ENCODE measurements around the gene TFF2.

Gene TFF2

GRCh38 chr21:42341776-42342542 lies 8.8 kb downstream of the TFF2 start:
- TF ChIP-seq ZFP30 (CRISPR knock-in tag; IDR thresholded peaks at IDR 0.05), result no peak
- TF ChIP-seq ZNF8 (CRISPR knock-in tag; IDR thresholded peaks at IDR 0.05), result no peak
- TF ChIP-seq TOX (CRISPR knock-in tag; IDR thresholded peaks at IDR 0.05; ENCODE audit: borderline replicate concordance), result no peak
- no peak for TF ChIP-seq TCF4 (CRISPR knock-in tag; IDR thresholded peaks at IDR 0.05; ENCODE audit: borderline replicate concordance)
- TF ChIP-seq RARB (CRISPR knock-in tag; IDR thresholded peaks at IDR 0.05), result no peak
- TF ChIP-seq, protein P1, sequence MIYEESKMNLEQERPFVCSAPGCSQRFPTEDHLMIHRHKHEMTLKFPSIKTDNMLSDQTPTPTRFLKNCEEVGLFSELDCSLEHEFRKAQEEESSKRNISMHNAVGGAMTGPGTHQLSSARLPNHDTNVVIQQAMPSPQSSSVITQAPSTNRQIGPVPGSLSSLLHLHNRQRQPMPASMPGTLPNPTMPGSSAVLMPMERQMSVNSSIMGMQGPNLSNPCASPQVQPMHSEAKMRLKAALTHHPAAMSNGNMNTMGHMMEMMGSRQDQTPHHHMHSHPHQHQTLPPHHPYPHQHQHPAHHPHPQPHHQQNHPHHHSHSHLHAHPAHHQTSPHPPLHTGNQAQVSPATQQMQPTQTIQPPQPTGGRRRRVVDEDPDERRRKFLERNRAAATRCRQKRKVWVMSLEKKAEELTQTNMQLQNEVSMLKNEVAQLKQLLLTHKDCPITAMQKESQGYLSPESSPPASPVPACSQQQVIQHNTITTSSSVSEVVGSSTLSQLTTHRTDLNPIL (CRISPR knock-in tag; IDR thresholded peaks at IDR 0.05; ENCODE audit: low read depth), result no peak
- TF ChIP-seq CSDC2 (CRISPR knock-in tag; IDR thresholded peaks at IDR 0.05), result no peak
- no peak for TF ChIP-seq PPARA (CRISPR knock-in tag; IDR thresholded peaks at IDR 0.05; ENCODE audit: borderline replicate concordance)
- TF ChIP-seq TSHZ2 (CRISPR knock-in tag; IDR thresholded peaks at IDR 0.05), result no peak
- no peak for TF ChIP-seq ESRRG (CRISPR knock-in tag; IDR thresholded peaks at IDR 0.05)
- TF ChIP-seq OSR1 (CRISPR knock-in tag; IDR thresholded peaks at IDR 0.05), result no peak
- TF ChIP-seq SNAI2 (CRISPR knock-in tag; IDR thresholded peaks at IDR 0.05), result no peak
- TF ChIP-seq, protein P2, sequence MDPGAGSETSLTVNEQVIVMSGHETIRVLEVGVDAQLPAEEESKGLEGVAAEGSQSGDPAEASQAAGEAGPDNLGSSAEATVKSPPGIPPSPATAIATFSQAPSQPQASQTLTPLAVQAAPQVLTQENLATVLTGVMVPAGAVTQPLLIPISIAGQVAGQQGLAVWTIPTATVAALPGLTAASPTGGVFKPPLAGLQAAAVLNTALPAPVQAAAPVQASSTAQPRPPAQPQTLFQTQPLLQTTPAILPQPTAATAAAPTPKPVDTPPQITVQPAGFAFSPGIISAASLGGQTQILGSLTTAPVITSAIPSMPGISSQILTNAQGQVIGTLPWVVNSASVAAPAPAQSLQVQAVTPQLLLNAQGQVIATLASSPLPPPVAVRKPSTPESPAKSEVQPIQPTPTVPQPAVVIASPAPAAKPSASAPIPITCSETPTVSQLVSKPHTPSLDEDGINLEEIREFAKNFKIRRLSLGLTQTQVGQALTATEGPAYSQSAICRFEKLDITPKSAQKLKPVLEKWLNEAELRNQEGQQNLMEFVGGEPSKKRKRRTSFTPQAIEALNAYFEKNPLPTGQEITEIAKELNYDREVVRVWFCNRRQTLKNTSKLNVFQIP (CRISPR knock-in tag; IDR thresholded peaks at IDR 0.05; ENCODE audit: borderline replicate concordance, low read depth), result no peak
- TF ChIP-seq ZFP3 (CRISPR knock-in tag; IDR thresholded peaks at IDR 0.05), result no peak
- TF ChIP-seq ARNTL (CRISPR knock-in tag; IDR thresholded peaks at IDR 0.05; ENCODE audit: borderline replicate concordance, low read depth), result no peak
- no peak for TF ChIP-seq ZNF565 (CRISPR knock-in tag; conservative IDR thresholded peaks at IDR 0.05; ENCODE audit: low read depth)
- no peak for ATAC-seq

- TF ChIP-seq ARNTL (CRISPR knock-in tag; IDR thresholded peaks at IDR 0.05; ENCODE audit: borderline replicate concordance, low read depth) (no peak), OSR1 (CRISPR knock-in tag; IDR thresholded peaks at IDR 0.05) (no peak)
- TF ChIP-seq, protein P3, sequence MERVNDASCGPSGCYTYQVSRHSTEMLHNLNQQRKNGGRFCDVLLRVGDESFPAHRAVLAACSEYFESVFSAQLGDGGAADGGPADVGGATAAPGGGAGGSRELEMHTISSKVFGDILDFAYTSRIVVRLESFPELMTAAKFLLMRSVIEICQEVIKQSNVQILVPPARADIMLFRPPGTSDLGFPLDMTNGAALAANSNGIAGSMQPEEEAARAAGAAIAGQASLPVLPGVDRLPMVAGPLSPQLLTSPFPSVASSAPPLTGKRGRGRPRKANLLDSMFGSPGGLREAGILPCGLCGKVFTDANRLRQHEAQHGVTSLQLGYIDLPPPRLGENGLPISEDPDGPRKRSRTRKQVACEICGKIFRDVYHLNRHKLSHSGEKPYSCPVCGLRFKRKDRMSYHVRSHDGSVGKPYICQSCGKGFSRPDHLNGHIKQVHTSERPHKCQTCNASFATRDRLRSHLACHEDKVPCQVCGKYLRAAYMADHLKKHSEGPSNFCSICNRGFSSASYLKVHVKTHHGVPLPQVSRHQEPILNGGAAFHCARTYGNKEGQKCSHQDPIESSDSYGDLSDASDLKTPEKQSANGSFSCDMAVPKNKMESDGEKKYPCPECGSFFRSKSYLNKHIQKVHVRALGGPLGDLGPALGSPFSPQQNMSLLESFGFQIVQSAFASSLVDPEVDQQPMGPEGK (CRISPR knock-in tag; IDR thresholded peaks at IDR 0.05; ENCODE audit: borderline replicate concordance), result no peak
- no peak for ATAC-seq
Measured at GRCh38 chr21:42340187-42341050, 10.4 kb downstream of the TFF2 start.

- ATAC-seq, result no peak
- TF ChIP-seq TCF4 (CRISPR knock-in tag; IDR thresholded peaks at IDR 0.05; ENCODE audit: borderline replicate concordance) (no peak), PPARA (CRISPR knock-in tag; IDR thresholded peaks at IDR 0.05; ENCODE audit: borderline replicate concordance) (no peak), ZC3H10 (CRISPR knock-in tag; IDR thresholded peaks at IDR 0.05) (no peak), ZFP30 (CRISPR knock-in tag; IDR thresholded peaks at IDR 0.05) (no peak), TSHZ2 (CRISPR knock-in tag; IDR thresholded peaks at IDR 0.05) (no peak), ZNF565 (CRISPR knock-in tag; conservative IDR thresholded peaks at IDR 0.05; ENCODE audit: low read depth) (no peak), GLIS3 (CRISPR knock-in tag; IDR thresholded peaks at IDR 0.05) (no peak), TOX (CRISPR knock-in tag; IDR thresholded peaks at IDR 0.05; ENCODE audit: borderline replicate concordance) (no peak), ESRRG (CRISPR knock-in tag; IDR thresholded peaks at IDR 0.05) (no peak), ZNF70 (CRISPR knock-in tag; IDR thresholded peaks at IDR 0.05) (no peak), SNAI2 (CRISPR knock-in tag; IDR thresholded peaks at IDR 0.05) (no peak), RARB (CRISPR knock-in tag; IDR thresholded peaks at IDR 0.05) (no peak)
- TF ChIP-seq, protein P2 (CRISPR knock-in tag; IDR thresholded peaks at IDR 0.05; ENCODE audit: borderline replicate concordance, low read depth), result no peak
Measured at GRCh38 chr21:42338729-42339715, 11.8 kb downstream of the TFF2 start.

Data from SK-N-SH treated with all-trans-retinoic acid at 6 μM for 48 hours (cell line).